ENCODE results near the gene DIAPH2. TPM values are rescaled to one million over a fixed set of nuclear protein-coding genes. Genes with fewer than 3 reads are reported as not detected.

Gene DIAPH2
- total and polyA plus RNA-seq, 9 of the 15 experiments (the other 6 are each of a cell fraction or from before 2014, with no cell fraction given) = 0.01 to 0.18 (median 0.07) TPM; not detected in 1

GRCh38 chrX:97358941-97359340 lies 674.3 kb downstream of the DIAPH2 start:
- no peak for FAIRE-seq
- TF ChIP-seq MECOM (CRISPR knock-in tag; IDR thresholded peaks at IDR 0.05) = no peak
- no peak for TF ChIP-seq ELK3 (CRISPR knock-in tag; IDR thresholded peaks at IDR 0.05)
- TF ChIP-seq FOXM1 (IDR thresholded peaks at IDR 0.05; ENCODE audit: low read depth) = no peak
- no peak for TF ChIP-seq FOXM1 (CRISPR knock-in tag; IDR thresholded peaks at IDR 0.05; ENCODE audit: low read depth)
- TF ChIP-seq ELK1 (CRISPR knock-in tag; IDR thresholded peaks at IDR 0.05) = no peak
- TF ChIP-seq FOXA3 (CRISPR knock-in tag; conservative IDR thresholded peaks at IDR 0.05 in 1 of 2, IDR thresholded peaks at IDR 0.05 in 1 of 2) = no peak
- no peak for TF ChIP-seq ZNF436 (CRISPR knock-in tag; IDR thresholded peaks at IDR 0.05)
- no peak for TF ChIP-seq ARHGAP35 (IDR thresholded peaks at IDR 0.05; ENCODE audit: partially characterized antibody)
- WGBS (ENCODE audit: insufficient coverage, low coverage, missing lambda C conversion rate) = 0% methylated on average over 2 of the region's 2 CpGs
- Histone ChIP-seq H3K9me3 (replicated peaks; ENCODE audit: control insufficient read depth, insufficient read depth, low read depth, low read length) (no peaks in the 10 kb centered on the region), H3K4me1 (replicated peaks in 1 of 2; ENCODE audit: control insufficient read depth in 2 of 2, insufficient read depth in 2 of 2, low read length in 2 of 2) (no peaks in the 10 kb centered on the region), H3K4me2 (ENCODE audit: insufficient read depth, low read length) (no peak overlapping the region), H3K4me3 (no peak overlapping the region), H2AFZ (ENCODE audit: low read depth, low read length) (no peak overlapping the region), H3K9me1 (ENCODE audit: control insufficient read depth, insufficient read depth, low read length) (no peaks in the 10 kb centered on the region), H3K9ac (ENCODE audit: insufficient read depth in 1 of 2, low read depth in 2 of 2, low read length in 2 of 2) (no peak overlapping the region), H3K27ac (ENCODE audit: extremely low read depth, low read depth, low read length) (no peak overlapping the region), H3K27me3 (ENCODE audit: control insufficient read depth in 2 of 2, insufficient read depth in 2 of 2, low read length in 2 of 2) (no peaks in the 10 kb centered on the region), H3K79me2 (ENCODE audit: control insufficient read depth, insufficient read depth, low read length) (no peaks in the 10 kb centered on the region), H4K20me1 (replicated peaks; ENCODE audit: control insufficient read depth, insufficient read depth, low read length) (no peaks in the 10 kb centered on the region), H3K36me3 (ENCODE audit: control insufficient read depth, insufficient read depth, low read length) (no peaks in the 10 kb centered on the region)
- no TSS peak for BruUV-seq (replicated peaks)
- in situ Hi-C loops (cut with MboI) (no loop called here), intact Hi-C loops (cut with micrococcal nuclease) (no loop called here)
- ATAC-seq = no peak
- POLR2A ChIA-PET = no interaction called here
- CTCF ChIA-PET (ENCODE audit: low intra/inter-chr PET ratio) = no interaction called here
- no peak for DNase-seq (ENCODE audit: extremely low read depth in 1 of 4, low spot score in 3 of 4)
